Testis (tissue), 2 donors: Measurements from ENCODE around the gene ATXN1L.
A peak's percentile ranks its signal among the peaks of the same experiment; 100 is the strongest.

ENCODE experiments used
- CTCF ChIP-seq, 3 experiments: fragments of 450-650 bp in 2 of 3; fragments of 200-600 bp in 1 of 3; sonication (generic) in 1 of 3; IDR thresholded peaks; one replicate each; pipeline ENCODE4 v1.5.1; 2016 to 2019; ENCODE audit warnings: antibody characterized with exemption in 3 of 3, mild to moderate bottlenecking in 2 of 3, moderate library complexity in 1 of 3
- POLR2A ChIP-seq: fragments of 450-650 bp; IDR thresholded peaks from one replicate; pipeline ENCODE4 v1.6.1; 2017; ENCODE audit warnings: antibody characterized with exemption, mild to moderate bottlenecking, moderate library complexity

- TF ChIP-seq CTCF (IDR thresholded peaks at IDR 0.05) (no peak), POLR2A (peak; percentile 48)
These were observed 49.3 kb downstream of the ATXN1L start, which contains the start of gene IST1 for GRCh38 chr16:71894921-71895678.
